Epithelial cell of esophagus (primary cell): Measurements from ENCODE around the gene KCNT2.

ENCODE experiments used
- DNase-seq: peaks from one replicate; pipeline ENCODE4 v3.0.0; 2010; ENCODE audit warnings: low read depth
- H3K4me3 ChIP-seq: 2 replicates; pipeline ENCODE4 v1.5.1; 2011; ENCODE audit warnings: mild to moderate bottlenecking, low read length, control low read depth
- CTCF ChIP-seq: IDR thresholded peaks from 2 replicates; pipeline ENCODE4 v1.5.1; 2011; ENCODE audit warnings: low read depth, mild to moderate bottlenecking, low read length, control low read depth, inconsistent platforms; ENCODE audit not compliant: insufficient read depth; ENCODE audit errors: missing control alignments

KCNT2 gene

GRCh38 chr1:196427976-196428734 is 180.1 kb downstream of the KCNT2 start:
- TF ChIP-seq CTCF: no peak
- no peak overlapping the region for H3K4me3 ChIP-seq
- DNase-seq: no peak

DNA sequence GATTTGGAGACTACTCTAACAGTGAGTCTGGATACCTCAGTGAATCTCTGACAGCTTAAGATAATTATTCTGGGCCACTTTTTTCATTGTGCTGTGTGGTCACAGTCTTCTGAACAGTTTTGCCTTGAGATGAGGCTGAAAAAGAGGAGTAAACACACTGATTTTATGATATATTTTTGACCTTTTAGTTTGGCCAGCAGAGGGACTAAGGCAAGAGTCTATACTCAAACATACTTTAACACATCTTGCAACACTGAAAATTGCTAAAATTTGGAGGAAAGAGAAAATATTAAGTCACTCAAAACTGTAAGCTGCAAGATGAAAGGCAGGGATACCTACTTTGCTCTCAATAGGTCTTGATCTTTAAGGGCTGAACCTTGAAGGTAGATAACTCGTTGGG is 182.7 kb downstream of the KCNT2 start:
- no peak for TF ChIP-seq CTCF
- H3K4me3 ChIP-seq: no peak overlapping the region
- no peak for DNase-seq

GRCh38 chr1:196423612-196424011 is 184.6 kb downstream of the KCNT2 start:
- TF ChIP-seq CTCF: no peak
- no peak overlapping the region for H3K4me3 ChIP-seq
- no peak for DNase-seq

GRCh38 chr1:196418772-196419171 is 189.5 kb downstream of the KCNT2 start:
- no peak for TF ChIP-seq CTCF
- no peak for DNase-seq
- H3K4me3 ChIP-seq: no peak overlapping the region

DNA sequence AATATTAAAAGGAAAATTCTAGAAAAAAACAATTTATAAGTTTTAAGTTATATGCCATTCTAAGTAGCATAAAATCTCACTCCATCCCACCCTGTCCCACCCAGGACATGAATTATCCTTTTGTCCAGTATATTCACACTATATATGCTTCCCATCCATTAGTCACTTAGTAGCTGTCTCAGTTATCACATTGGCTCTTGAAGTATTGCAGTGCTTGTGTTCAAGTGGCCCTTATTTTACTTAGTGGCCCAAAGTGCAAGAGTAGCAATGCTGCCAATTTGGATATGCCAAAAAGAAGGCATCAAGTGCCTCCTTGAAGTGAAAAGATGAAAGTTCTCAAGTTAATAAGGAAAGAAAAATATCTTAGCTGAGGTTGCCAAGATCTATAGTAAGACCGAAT is 192.3 kb downstream of the KCNT2 start:
- TF ChIP-seq CTCF: no peak
- H3K4me3 ChIP-seq: no peak overlapping the region
- no peak for DNase-seq

DNA sequence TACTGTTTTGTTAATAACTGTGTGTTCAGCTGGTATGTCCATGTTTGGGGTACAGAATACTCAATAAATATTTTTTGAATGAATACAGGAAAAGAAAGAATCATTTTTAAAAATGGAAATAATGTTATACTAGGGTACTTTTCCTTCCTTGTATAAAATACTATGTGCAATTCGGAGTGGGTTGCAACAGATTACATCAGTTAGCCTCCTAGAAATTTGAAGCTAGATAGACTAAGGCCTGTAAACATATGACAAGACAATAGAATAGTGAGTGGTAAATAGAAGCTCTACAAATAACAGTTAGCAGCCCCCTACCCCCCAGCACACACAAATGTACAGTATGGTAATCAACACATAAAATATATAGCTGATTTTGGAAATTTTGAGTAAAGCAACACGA is 195.9 kb downstream of the KCNT2 start:
- DNase-seq: no peak
- no peak for TF ChIP-seq CTCF
- H3K4me3 ChIP-seq: no peak overlapping the region

GRCh38 chr1:196410768-196411167 is 197.5 kb downstream of the KCNT2 start:
- no peak for DNase-seq
- no peak for TF ChIP-seq CTCF
- H3K4me3 ChIP-seq: no peak overlapping the region
